HG02571 (cell line): ENCODE results near the gene PPP4R2.
A peak's percentile ranks its signal among the peaks of the same experiment; 100 is the strongest.

ENCODE experiments used
- ATAC-seq: cut with Tn5 transposase; IDR thresholded peaks from one replicate; pipeline ENCODE4 v1.9.1; 2021; ENCODE audit warnings: mild to moderate bottlenecking, moderate library complexity; ENCODE audit not compliant: unreplicated experiment

Gene PPP4R2

DNA sequence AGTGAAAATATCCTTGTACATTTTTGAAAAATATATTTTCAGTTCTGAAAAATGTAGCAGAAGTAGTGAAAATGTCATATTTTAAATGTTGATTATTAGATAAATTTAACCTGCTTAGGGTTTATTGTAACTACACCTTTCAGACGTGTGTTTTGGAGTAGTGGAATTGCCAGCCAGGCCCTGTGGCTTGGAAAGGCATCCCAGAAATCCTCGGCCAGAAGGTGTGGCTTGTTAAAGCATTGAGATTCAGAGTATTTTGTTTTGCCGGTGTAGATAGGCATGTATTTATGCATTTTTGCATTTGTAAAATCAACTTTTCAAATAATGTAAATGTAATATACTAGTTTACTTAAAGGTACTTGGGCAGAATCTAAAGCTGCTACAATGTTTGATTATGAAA, 71.8 kb downstream of the PPP4R2 start:
- ATAC-seq: no peak

GRCh38 chr3:73069187-73069586, 72.6 kb downstream of the PPP4R2 start:
- ATAC-seq: no peak

- no peak for ATAC-seq
Observed at GRCh38 chr3:73069775-73070444, 73.3 kb downstream of the PPP4R2 start.

DNA sequence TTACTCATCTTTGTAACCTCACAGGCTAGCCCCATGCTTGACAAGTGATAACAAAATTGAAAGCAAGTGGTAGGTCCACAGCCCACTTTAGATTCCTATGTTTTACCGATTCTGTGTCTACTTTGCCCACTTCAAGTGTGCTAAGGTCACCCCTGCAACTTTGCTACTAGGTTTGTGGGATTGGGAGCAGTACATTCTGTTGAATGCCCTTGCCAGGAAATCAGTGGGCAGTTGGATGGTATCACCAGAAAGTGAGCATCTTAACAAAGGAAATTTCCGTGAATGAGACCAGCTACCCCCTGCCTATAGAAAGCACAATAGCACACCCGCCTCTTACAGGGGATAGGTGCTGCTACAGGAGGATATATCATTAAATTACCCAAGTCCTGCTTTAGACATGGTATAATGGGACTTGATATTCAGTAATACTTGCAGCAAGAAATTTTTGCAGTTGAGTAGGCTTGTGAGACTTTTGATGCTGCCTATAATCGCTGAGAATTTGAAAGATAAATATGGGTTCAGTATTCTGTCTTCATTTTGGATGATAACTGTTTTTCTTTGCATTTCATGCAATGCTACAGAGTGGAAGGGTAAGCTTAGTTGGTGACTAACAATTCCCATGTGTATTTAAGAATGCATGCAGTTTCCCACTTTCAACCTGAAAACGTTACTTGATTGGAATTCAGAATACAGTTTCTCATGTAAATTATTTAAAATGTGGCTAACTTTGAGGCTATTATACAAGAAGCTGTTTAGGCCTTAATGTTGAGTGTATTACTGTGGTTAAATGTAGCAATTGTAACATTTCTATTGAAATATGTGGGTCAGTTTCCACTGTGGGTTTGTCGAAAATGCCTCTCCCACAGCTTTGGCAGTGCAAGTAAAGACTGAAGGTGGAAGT, 74.3 kb downstream of the PPP4R2 start:
- no peak for ATAC-seq

DNA sequence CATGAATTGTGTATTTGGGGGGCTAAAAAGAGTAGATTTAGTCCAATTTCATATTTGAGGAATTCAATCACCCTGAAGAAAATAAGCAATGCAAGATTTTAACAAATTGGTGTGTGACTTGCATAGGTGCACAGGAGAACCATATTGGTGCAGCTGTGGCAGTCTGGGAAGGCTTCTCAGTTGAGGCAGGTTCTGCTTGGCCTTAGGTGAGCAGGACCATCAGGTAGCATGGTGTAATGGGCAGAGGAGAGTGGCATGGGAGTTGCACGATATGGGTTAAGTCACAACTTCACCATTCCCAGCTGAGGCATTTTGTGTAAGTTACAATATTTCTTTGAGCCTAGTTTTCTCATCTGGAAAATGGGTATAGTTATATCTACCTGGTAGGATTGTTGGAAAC, 75.3 kb downstream of the PPP4R2 start:
- no peak for ATAC-seq

DNA sequence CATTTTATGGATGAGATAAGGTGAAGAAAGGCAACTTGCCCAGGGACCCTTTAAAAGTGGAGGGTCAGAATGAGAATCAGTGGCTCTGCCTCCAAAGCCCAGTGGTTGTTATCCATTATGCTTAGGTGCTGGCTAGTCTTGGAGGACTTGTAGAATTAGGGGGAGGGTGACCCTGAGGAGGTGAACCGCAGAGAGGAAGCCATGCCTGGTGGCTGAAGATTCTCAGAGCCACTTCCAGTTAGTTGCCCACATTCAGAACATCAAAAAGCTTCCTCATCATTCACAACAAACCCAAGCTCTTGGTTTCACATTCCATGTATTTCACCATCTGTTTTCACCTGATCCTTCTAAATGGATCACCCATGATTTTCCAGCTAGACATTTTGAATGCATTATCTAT, 76.0 kb downstream of the PPP4R2 start:
- no peak for ATAC-seq

- no peak for ATAC-seq
Observed at GRCh38 chr3:73073091-73073707, 76.6 kb downstream of the PPP4R2 start.

DNA sequence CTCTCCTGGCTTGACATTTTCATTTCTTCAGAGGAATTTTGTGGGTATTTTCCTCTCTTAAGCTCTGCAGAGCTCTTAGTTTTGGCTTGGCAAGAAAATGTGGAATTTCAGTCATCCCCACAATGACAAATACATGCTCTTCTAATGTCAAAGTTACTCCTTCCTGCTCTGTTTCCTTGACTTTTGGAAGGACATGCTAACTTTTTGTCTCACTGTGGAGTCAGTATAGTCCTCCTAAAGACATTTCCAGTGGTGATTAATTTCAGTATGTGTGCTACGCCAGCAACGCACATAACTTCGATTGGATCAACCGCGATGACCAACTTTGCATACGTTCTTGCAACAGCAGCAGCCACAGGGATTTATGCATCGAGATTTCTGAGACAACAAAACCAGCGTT, 78.2 kb downstream of the PPP4R2 start:
- ATAC-seq: no peak

DNA sequence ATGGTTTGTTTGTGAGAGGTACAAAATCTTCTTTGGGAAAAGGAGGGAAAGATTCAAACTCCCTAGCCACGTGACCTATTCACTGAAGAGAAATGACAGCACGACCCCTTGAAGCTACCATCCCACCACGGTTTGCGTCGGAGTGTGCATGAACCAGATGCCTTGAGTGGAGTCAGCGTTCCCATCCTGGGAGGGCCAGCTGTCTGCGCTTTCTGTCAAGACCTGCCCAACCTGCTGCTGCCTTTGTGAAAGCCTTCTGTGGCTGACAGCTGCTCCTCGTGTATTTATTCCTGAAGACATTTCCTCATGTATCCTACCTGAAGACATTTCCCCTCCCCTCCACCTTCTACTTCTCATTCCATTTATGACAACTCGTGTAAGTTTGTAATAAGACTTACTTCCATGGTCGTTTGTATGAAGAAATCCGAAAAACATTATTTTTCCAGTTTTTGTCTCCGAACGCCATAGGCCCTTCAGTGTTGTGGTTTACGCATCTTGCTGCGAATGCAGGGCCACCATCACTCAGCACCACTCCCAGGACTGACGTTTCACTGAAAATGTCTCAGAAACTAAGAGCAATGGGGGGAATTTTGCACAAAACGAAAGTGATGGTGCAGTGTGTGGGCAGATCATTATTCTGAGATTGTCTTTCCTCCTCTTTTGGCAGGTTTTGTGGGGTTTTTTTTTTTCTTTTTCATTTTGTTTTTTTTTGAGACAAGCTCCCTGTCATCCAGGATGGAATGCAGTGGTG, 83.8 kb downstream of the PPP4R2 start:
- ATAC-seq: no peak

DNA sequence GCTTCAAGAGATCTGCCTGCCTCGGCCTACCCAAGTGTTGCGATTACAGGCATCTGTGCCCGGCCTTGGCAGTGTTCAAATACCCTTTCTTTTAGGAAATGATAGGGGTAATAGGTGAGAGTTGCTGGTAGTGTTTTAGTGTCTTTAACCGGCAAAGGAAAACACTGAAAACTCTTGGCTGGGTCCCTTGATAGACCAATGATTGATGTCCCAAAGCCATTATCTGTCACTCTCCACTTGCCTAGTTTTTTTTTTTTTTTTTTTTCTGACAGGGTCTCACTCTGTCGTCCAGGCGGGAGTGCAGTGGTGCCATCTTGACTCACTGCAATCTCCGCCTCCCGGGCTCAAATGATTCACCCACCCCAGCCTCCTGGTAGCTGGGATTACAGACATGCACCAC, 84.5 kb downstream of the PPP4R2 start:
- ATAC-seq: no peak

DNA sequence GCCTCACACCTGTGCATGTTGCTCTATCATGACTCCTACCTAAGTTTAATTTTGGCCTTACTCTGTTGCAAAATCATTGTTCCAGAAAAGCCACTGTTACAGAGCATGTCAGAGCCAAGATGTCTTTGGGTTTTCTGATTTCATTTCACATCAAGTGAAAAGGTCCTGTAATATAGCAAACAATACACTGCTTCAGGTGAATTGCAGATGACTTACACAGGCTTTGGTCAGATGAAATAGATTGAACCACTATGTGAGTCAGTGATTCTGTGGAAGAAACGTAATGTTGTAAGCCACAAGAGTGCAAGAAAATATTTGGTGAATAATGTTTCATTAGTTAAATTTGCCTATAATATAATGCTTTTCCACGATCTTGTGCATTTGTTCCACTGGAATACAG, 87.6 kb downstream of the PPP4R2 start:
- no peak for ATAC-seq

DNA sequence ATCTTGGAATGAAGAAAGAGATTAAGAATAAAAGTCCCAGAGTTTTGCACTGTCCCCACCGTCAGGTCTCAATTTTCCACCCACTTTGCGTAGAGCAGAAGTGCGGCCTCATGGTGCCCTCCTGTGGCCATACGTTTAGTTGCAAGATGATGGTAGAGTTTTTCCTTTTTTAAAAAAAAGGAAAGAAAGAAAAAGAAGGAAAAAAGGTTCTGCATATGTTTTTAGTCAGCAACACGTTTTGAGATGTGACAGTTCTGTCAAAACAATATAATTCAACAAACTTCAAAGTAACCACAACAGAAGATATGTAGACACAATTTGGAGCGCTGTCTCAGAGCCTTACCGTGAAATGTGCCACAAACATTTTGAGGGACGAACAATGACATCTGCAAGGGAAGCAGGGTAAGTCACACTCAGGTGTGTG, 89.5 kb downstream of the PPP4R2 start:
- no peak for ATAC-seq

DNA sequence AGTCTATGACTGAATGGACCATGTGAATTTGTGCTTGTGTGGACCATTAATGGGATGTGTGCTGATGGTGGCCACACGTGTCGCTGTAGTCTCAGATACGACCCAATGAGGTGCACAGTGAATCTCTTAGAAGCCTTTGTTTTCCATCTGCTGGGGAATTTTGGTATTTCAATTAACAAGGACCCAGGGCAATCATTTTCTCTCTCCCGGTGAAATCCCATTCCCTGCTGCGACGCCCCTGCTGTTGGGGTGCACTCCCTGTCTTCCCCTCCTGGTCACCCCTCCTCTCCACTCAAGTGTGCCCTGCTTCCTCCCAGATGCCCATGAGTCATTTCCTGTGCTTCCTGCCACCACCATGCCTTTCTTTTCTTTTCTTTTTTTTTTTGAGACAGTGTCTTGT, 97.5 kb downstream of the PPP4R2 start:
- no peak for ATAC-seq

- ATAC-seq: no peak
Observed at GRCh38 chr3:73094951-73095350, 98.3 kb downstream of the PPP4R2 start.

- ATAC-seq: no peak
Observed at GRCh38 chr3:73096169-73096568, 99.6 kb downstream of the PPP4R2 start.

DNA sequence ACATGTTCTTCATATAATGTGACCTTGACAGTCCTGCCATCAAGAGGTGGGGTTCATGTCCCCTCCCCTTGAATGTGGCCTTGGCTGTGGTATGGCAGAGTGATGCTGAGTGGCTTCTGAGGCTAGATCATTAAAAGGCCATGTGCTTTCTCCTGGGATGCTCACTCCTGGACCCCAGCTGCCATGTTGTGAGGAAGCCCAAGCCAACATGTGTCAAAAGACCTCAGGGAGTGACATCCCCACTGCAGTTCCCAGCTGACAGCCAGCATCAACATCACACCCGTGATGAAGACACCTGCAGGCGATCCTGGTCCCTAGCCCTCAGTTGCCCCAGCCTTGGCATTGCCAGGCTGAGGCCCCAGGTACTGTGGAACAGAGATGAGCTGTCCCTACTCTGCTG, 101.4 kb downstream of the PPP4R2 start:
- ATAC-seq: no peak

DNA sequence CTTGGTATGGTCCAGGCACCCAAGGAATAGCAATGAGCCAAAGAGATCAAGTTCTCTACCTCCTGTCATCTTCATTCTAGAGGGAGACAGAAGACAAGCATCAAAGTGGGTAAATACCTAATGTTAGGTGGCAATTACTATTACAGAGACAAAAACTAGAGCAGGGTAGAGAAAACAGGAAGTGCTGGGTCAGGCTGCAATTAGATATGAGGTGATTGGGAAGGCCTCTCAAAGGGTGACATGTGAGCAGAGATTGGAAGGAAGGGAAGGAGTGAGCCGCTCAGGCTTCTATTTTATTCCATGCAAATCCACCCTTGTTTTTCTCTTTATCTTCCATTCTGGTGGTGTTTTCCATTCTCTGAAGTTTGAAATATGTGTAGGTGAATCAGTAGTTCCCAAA, 102.3 kb downstream of the PPP4R2 start:
- ATAC-seq: no peak

DNA sequence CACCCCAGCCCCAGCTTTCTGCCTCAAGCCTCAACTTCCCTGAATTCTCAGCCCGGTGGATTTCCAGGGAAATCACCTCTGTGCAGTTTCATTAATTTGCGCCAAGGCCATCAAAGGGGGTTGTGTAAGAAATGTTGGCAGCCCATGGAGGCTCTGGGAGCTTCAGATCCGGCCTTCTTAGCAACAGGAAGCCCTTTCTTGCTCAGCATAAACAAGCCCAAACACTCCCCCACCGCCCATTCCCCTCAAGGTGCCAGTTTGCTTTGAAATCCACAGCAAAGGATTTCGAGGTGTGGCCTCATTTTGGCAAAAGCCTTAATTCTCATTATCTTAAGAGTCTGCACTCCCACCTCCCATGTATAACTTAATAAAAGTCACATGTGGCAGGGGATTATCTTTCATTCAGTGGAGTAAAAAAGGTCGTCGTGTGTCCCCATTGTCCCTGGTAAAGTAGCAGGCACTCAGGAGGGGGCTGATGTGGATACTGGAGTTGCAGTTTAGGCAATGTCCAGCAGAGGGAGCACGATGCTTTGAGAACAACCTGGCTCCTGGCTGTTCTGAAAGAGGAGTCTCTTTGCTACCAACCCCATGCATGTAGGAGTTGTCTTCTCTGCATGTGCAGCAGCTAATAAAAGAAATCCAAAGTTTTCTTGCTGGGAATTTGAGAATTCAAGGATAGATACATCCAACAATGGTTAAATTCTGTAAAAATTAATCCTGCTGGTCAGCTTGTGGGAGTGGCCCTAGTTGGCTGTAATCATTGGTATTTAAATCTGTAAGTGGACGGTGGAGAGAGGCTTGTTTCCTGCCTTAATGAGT, 104.3 kb downstream of the PPP4R2 start:
- peak; percentile 77 for ATAC-seq

DNA sequence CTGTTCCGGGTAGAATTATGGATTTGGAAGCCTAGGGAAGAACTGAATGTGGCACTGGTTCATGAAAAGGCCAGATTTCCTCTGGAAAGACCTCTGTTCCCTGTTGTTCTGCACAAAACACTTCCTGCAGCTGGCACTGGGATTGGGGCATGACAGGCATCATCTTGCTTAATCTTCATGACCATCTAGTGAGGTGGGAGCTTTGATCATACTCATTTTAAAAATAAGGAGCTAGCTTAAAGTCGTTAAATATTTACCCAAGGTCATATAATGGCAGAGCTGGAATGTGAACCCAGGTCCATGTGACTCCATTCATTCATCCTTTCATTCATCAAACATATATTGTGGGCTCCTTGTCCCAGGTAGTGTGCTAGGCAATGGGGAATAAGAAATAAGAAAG, 105.3 kb downstream of the PPP4R2 start:
- no peak for ATAC-seq

- ATAC-seq: no peak
Observed at GRCh38 chr3:73107215-73107614, 110.6 kb downstream of the PPP4R2 start.
